Ascending aorta (tissue), 2 donors: ENCODE results near the gene ULK3. TPM values are rescaled to one million over a fixed set of nuclear protein-coding genes. Genes with fewer than 3 reads are reported as not detected.

Source experiments
- DNase-seq, 2 donors: peaks; one replicate each; pipeline ENCODE4 v3.0.0-alpha.2; 2019; ENCODE audit warnings: low spot score in 2 of 2
- H3K27ac ChIP-seq, 2 donors: fragments of 200-600 bp; sonication (generic); one replicate each; pipeline ENCODE4 v1.5.1; 2016 to 2017; ENCODE audit warnings: mild to moderate bottlenecking in 1 of 2
- H3K27me3 ChIP-seq: fragments of 200-600 bp; sonication (generic); one replicate; pipeline ENCODE4 v1.5.1; 2017
- H3K36me3 ChIP-seq, 2 donors: fragments of 200-600 bp; sonication (generic); one replicate each; pipeline ENCODE4 v1.5.1; 2016
- H3K4me1 ChIP-seq, 2 donors: fragments of 200-600 bp; sonication (generic); one replicate each; pipeline ENCODE4 v1.5.1; 2016 to 2017; ENCODE audit warnings: mild to moderate bottlenecking in 1 of 2
- H3K4me3 ChIP-seq, 2 donors: fragments of 200-600 bp; sonication (generic); one replicate each; pipeline ENCODE4 v1.5.1; 2016 to 2017; ENCODE audit warnings: mild to moderate bottlenecking in 1 of 2
- H3K9me3 ChIP-seq, 2 donors: fragments of 200-600 bp; sonication (generic); one replicate each; pipeline ENCODE4 v1.5.1; 2016
- CTCF ChIP-seq, 3 experiments: fragments of 200-600 bp in 2 of 3; fragments of 450-650 bp in 1 of 3; sonication (generic) in 2 of 3; IDR thresholded peaks; one replicate each; pipeline ENCODE4 v1.5.1; 2016 to 2019; ENCODE audit warnings: antibody characterized with exemption in 3 of 3, mild to moderate bottlenecking in 1 of 3, moderate library complexity in 1 of 3
- intact Hi-C: fragments of 100-400 bp; cut with DNase I; formaldehyde crosslinking; loops from one replicate; pipeline ENCODE4 v1.15.1; 2023
- total RNA-seq: library from RNA; depleted of rRNA; stranded (reverse); fragments of >200 nt; gene quantifications from one replicate; pipeline ENCODE4 v1.1.0, GENCODE V29; 2016

Gene ULK3
- total RNA-seq, 1 donor from 2014 or later, result 54.0 TPM

DNA sequence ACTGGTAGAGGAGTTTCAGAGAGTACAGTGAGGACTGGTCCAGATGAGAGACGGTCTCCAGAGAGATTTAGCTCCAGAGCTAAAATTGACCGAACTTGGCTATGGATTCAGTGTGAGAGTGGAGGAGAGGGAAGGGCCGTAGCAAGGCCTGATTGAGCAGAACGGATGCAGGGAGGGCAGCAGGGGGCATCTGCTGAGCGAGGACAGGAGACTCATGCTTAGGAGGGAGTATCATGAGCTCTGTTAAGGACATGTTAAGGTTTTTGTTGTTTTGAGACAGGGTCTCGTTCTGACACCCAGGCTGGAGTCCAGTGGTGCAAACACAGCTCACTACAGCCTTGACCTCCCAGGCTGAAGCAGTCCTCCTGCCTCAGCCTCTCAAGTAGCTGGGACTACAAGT, 38.0 kb downstream of the ULK3 start:
- no peak for TF ChIP-seq CTCF (IDR thresholded peaks at IDR 0.05)
- DNase-seq, result no peak
- H3K27ac ChIP-seq, result no peak overlapping the region
- no peaks in the 10 kb centered on the region for H3K27me3 ChIP-seq
- H3K4me1 ChIP-seq, result no peaks in the 10 kb centered on the region
- no peaks in the 10 kb centered on the region for H3K9me3 ChIP-seq
- intact Hi-C loops, result no loop called here
- peaks cover 30 to 33% of the 10 kb centered on the region in 2 donors for H3K36me3 ChIP-seq
- H3K4me3 ChIP-seq, result no peak overlapping the region

GRCh38 chr15:74802862-74803447, 40.0 kb downstream of the ULK3 start:
- Histone ChIP-seq H3K27ac (no peak overlapping the region), H3K36me3 (peaks cover 39 to 49% of the 10 kb centered on the region in 2 donors), H3K9me3 (no peaks in the 10 kb centered on the region), H3K4me1 (no peaks in the 10 kb centered on the region), H3K4me3 (no peak overlapping the region), H3K27me3 (no peaks in the 10 kb centered on the region)
- TF ChIP-seq CTCF (IDR thresholded peaks at IDR 0.05), result no peak
- intact Hi-C loops, result no loop called here
- DNase-seq, result no peak

- H3K9me3 ChIP-seq, result no peaks in the 10 kb centered on the region
- intact Hi-C loops, result no loop called here
- H3K27me3 ChIP-seq, result no peaks in the 10 kb centered on the region
- no peak for DNase-seq
- TF ChIP-seq CTCF (IDR thresholded peaks at IDR 0.05), result no peak
- peaks cover 39 to 49% of the 10 kb centered on the region in 2 donors for H3K36me3 ChIP-seq
- H3K27ac ChIP-seq, result no peak overlapping the region
- no peaks in the 10 kb centered on the region for H3K4me1 ChIP-seq
- no peak overlapping the region for H3K4me3 ChIP-seq
Measured at GRCh38 chr15:74802290-74802689, 40.7 kb downstream of the ULK3 start.

DNA sequence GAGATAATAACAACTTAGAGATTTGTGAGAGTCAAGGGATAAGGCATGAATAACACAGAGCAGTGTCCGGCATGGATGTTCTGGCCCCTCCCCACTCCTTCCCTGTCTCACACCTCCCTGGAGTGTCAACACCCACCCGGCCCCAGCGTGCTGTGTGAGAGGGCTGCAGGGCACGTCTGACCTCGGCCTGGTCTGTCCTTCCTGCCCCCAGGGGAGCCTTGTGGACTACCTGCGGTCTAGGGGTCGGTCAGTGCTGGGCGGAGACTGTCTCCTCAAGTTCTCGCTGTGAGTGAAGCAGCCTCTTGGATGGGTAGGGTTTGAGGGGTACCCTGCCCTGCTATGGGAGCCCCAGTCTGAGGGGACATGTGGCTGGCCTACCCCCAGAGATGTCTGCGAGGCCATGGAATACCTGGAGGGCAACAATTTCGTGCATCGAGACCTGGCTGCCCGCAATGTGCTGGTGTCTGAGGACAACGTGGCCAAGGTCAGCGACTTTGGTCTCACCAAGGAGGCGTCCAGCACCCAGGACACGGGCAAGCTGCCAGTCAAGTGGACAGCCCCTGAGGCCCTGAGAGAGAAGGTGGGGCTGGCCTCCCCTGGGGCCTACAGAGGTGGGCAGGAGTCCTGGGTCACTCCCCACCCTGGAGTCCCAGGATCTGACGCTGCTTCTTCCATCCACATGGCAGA, 41.5 kb downstream of the ULK3 start:
- H3K4me1 ChIP-seq, result no peaks in the 10 kb centered on the region
- no peak overlapping the region for H3K4me3 ChIP-seq
- DNase-seq, result no peak
- H3K27ac ChIP-seq, result no peak overlapping the region
- H3K9me3 ChIP-seq, result no peaks in the 10 kb centered on the region
- no peaks in the 10 kb centered on the region for H3K27me3 ChIP-seq
- intact Hi-C loops, result no loop called here
- TF ChIP-seq CTCF (IDR thresholded peaks at IDR 0.05), result no peak
- H3K36me3 ChIP-seq, result peaks cover 39 to 49% of the 10 kb centered on the region in 2 donors

- Histone ChIP-seq H3K9me3 (no peaks in the 10 kb centered on the region), H3K27ac (no peak overlapping the region), H3K4me1 (no peaks in the 10 kb centered on the region), H3K36me3 (peaks cover 39 to 49% of the 10 kb centered on the region in 2 donors), H3K27me3 (no peaks in the 10 kb centered on the region), H3K4me3 (no peak overlapping the region)
- intact Hi-C loops, result loop anchor here (1.0 kb wide), 2 partner anchors 18 to 29 kb away; partner anchors contain the start of gene CSK
- TF ChIP-seq CTCF (IDR thresholded peaks at IDR 0.05), result no peak
- DNase-seq, result no peak
Measured at GRCh38 chr15:74800559-74801094, 42.3 kb downstream of the ULK3 start.
